Dermis microvascular lymphatic vessel endothelial cell (primary cell): ENCODE data around the gene ERBIN. TPM values are rescaled to one million over a fixed set of nuclear protein-coding genes. Genes with fewer than 3 reads are reported as not detected.

ENCODE experiments used
- DNase-seq, 2 donors: peaks; one replicate each; pipeline versions ENCODE4 v3.0.0 to v3.0.0-alpha.2; 2010; ENCODE audit warnings: low read depth in 2 of 2
- total RNA-seq: library from RNA; depleted of rRNA; stranded (reverse); fragments of >200 nt; gene quantifications from 2 replicates; pipeline ENCODE4 v1.2.1, GENCODE V29; 2014

ERBIN gene
- total RNA-seq, 1 donor from 2014 or later, result 53.1 TPM

GRCh38 chr5:66122379-66123034 lies 196.1 kb downstream of the ERBIN start:
- peak in 1 of 2 donors; percentile 52 for DNase-seq

- no peak for DNase-seq
Measured at GRCh38 chr5:66129144-66129543, 202.8 kb downstream of the ERBIN start.

GRCh38 chr5:66130493-66130892 lies 204.1 kb downstream of the ERBIN start:
- DNase-seq, result no peak

Other genes starting within 250 kb of the ERBIN start
- 7.0 and 10.3 TPM in 2 replicates for gene SGTB, start 204.5 kb upstream of the ERBIN start, total RNA-seq
- gene NLN, start 204.4 kb upstream of the ERBIN start, total RNA-seq, result 28.7 and 33.9 TPM in 2 replicates
- 44.7 and 47.3 TPM in 2 replicates for gene SREK1, start 217.7 kb downstream of the ERBIN start, total RNA-seq